ENCODE data around the gene RASGEF1C.

GRCh38 chr5:180116077-180116999, 92.7 kb downstream of the RASGEF1C start:
- no peak for TF ChIP-seq EZH2 (IDR thresholded peaks at IDR 0.05)
- no peak for TF ChIP-seq CTCF (IDR thresholded peaks at IDR 0.05)
- TF ChIP-seq EZH2phosphoT487 (IDR thresholded peaks at IDR 0.05) = no peak
